HG02840 (cell line): ENCODE results near the gene DCXR.
"Not testable (repeated sequence)": the region's sequence is repeated elsewhere in the genome, so short reads cannot be mapped to it uniquely, and the experiment has no call there.

Experiments used
- ATAC-seq: cut with Tn5 transposase; IDR thresholded peaks from one replicate; pipeline ENCODE4 v1.9.1; 2021; ENCODE audit warnings: mild to moderate bottlenecking, moderate library complexity, moderate number of reproducible peaks; ENCODE audit not compliant: unreplicated experiment, low FRiP score

Gene DCXR

GRCh38 chr17:82045936-82046484 is 8.5 kb upstream of the DCXR start:
- no peak for ATAC-seq

- ATAC-seq = no peak
Observed at GRCh38 chr17:82043507-82043906, 6.0 kb upstream of the DCXR start.

GRCh38 chr17:82042649-82043048 is 5.2 kb upstream of the DCXR start:
- ATAC-seq = no peak

GRCh38 chr17:82041144-82041814 is 3.8 kb upstream of the DCXR start:
- ATAC-seq = no peak

- no peak for ATAC-seq
Observed at GRCh38 chr17:82039695-82040299, 2.3 kb upstream of the DCXR start.

GRCh38 chr17:82038796-82039409 is 1.4 kb upstream of the DCXR start:
- ATAC-seq = not testable (repeated sequence)

GRCh38 chr17:82037889-82038195 is 345 bp upstream of the DCXR start:
- ATAC-seq = no peak

GRCh38 chr17:82036634-82037091 is 834 bp downstream of the DCXR start:
- no peak for ATAC-seq

- ATAC-seq = no peak
Observed at GRCh38 chr17:82035956-82036633, 1.4 kb downstream of the DCXR start.

- no peak for ATAC-seq
Observed at GRCh38 chr17:82035488-82035887, 2.0 kb downstream of the DCXR start.

GRCh38 chr17:82034371-82035011 is 3.0 kb downstream of the DCXR start:
- ATAC-seq = no peak

- no peak for ATAC-seq
Observed at GRCh38 chr17:82033359-82034085, 4.0 kb downstream of the DCXR start.

- ATAC-seq = no peak
Observed at GRCh38 chr17:82031885-82032627, 5.4 kb downstream of the DCXR start.

- ATAC-seq = no peak
Observed at GRCh38 chr17:82031303-82031884, 6.1 kb downstream of the DCXR start, which contains the start of gene RAC3. RAC3 (plus strand) TSS chr17:82031678; CDS start chr17:82031762, 84 bp downstream.

- ATAC-seq = no peak
Observed at GRCh38 chr17:82030470-82031302, 6.8 kb downstream of the DCXR start.

GRCh38 chr17:82029990-82030469 is 7.5 kb downstream of the DCXR start:
- ATAC-seq = no peak

- no peak for ATAC-seq
Observed at GRCh38 chr17:82029391-82029790, 8.1 kb downstream of the DCXR start.

- no peak for ATAC-seq
Observed at GRCh38 chr17:82028966-82029365, 8.5 kb downstream of the DCXR start.
